COR-L47 (cell line): Measurements from ENCODE around the gene TWF2.

Experiments
- DNase-seq: peaks from one replicate; lab custom pipeline; 2025; lab: John Stamatoyannopoulos, UW

Gene TWF2

GRCh38 chr3:52222319-52223221 is 16.4 kb downstream of the TWF2 start:
- no peak for DNase-seq

DNA sequence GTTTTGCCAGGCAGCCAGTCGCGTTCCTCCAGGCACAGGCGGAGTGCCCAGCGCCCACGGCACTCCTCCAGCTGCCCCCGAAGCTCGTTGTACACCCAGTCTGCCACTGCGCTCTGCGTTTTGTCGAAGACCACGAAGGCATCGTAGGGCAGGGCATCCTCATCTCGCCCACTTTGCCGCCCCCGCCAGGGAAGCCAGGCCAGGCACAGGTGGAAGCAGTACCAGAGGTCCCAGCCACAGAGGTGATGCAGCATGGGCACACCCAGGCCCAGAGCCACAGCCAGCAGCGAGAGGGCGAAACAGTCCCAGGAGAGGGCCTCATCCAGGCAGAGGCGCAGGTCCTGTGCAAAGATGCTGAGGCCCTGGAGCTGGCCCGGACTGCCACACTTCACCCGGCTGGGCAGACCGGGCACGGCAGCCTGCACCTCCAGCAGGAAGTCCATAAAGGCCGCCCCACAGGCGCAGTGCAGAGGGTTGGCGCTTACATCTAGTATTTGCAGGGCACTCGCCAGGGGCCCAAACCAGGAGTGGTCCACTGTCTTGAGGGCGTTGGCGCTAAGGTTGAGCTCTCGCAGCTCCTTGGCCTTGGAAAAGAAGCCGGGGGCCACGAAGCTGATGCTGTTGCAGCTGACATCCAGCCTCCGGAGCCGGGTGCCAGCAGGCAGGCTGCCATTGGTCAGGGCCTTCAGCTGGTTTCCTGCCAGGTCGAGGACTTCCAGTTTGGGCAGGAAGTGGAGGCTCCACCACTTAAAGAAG is 17.2 kb downstream of the TWF2 start:
- DNase-seq, result no peak

DNA sequence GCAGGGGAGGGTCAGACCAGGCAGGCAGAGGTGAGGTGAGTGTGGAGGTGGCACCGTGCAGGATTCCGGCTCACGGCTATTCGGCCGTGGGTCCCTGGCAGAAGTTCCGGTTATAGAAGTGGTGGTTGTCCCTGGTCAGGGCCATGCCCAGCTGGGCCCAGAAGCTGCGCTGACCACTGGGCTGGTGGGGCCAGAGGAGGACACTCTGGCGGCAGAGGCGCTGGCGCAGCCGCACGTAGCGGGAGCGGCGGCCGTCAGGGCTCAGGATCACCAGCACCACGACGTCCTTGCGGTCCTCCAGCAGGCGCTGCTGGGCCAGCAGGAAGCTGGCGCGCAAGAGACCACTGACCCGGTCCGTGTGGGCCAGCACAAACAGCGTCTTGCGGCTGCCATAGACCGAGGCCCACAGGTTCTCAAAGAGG is 17.8 kb downstream of the TWF2 start:
- no peak for DNase-seq

DNA sequence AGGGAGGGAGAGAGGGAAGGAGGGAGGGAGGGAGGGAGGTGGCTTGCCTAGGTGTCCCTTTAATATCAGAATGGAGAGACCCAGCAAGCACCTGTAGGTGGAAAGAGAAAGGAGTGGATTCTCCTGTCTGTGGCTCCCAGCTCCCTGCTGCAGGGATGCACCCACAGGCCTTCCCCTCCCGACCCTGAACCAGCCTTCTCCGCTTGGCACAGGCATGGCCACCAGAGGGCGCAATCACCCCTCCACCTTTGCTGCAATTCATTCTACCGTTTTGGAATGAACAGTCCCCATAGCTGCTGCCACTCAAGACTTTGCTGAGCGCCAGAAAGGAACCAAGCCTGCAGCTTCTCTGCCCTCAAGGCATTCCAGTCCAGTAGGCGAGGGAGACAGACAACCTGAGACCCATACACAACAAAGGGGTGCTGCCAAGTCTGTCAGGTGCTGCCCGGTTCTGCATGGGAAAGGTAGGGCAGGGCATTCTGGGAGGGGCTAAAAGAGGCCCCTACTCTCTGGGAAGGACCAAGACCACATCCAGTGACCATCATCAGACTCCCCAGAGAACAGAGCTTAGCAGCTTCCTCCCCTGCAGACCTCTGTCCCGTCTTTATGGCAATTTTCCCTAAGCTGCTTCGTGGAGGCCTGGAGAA is 18.5 kb downstream of the TWF2 start:
- DNase-seq, result peak; percentile 8

- no peak for DNase-seq
These were observed 19.9 kb downstream of the TWF2 start for GRCh38 chr3:52218937-52219650.

GRCh38 chr3:52218454-52218853 is 20.5 kb downstream of the TWF2 start:
- no peak for DNase-seq

DNA sequence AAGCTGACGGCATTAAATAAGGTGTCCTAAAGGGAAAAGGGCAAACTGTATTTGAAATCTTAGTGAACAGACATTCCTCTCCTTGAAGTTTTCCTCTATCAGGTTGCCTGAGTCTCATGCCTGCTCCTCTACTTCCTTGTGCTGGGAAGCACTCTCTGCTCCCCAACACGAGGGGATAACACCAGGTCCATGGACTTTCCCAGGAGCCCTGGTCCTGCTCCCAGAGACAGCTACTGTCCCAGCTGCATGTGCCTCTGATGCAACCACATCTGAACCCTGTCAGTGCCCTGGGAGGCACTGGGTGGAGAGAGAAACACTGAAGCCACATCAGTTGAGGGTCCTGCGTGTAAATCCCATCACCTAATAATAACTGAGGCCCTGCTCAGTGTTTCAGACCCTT is 20.9 kb downstream of the TWF2 start:
- DNase-seq, result no peak

- no peak for DNase-seq
These were observed 21.6 kb downstream of the TWF2 start for GRCh38 chr3:52217409-52217805.

DNA sequence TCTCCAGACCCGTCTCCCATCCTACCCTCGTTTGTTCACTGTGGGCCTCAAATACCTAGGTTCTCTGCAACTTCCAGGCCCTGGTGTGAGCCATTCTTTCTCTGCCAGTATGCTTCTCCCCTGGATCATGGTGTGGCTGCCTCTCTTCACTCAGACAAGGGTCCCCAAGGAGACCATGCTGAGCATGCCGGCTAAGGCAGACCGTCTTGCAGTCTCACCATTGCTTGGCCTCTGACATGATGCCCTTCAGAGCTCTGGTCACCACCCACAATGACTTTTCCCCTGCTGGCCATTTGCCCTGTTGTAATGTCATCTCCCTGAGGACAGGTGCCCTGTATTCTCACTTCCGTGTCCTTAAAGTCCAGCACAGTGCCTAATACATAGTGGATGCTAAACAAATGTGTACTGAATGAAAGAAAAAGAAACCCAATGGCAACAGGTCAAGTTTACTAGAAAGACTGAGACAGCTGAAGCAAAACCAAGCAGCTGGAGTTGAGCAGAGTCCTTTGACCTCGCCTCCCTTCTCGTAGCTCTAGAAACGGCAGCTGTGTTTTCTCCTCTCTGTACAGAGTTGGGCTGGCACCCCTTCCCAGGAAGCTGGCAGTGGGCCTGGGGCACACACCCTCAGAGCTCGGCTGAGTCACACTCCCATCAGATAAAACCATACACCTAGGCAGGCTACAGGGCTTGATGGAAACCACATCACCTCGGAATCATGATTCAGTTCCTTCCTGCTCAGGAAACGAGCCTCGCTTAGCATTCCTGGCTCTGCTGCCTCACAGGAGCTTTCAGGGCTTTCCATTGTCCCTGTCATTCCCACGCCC is 22.2 kb downstream of the TWF2 start:
- peak; percentile 76 for DNase-seq

DNA sequence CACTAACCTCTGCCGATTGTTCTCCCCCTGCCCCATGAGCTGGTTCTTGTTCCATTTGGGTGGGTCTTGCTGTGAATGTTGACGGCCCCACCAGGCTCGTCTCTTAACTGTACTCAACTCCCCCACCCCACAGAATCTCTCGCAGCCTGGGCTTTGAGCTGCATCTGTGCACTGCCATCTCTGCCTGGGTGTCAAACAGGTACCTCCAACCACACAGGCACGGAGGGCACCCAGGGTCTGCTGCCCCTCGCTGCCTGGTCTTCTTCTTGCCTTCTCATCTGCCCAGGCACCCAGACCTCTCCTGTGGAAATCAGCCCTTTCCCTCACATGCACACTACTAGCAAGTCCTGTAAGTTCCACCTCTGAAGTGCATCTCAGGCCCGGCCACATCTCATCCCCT is 23.6 kb downstream of the TWF2 start:
- DNase-seq, result no peak

- no peak for DNase-seq
These were observed 25.1 kb downstream of the TWF2 start for GRCh38 chr3:52213901-52214300.

- DNase-seq, result no peak
These were observed 26.0 kb downstream of the TWF2 start for GRCh38 chr3:52213005-52213404.

GRCh38 chr3:52211268-52211891 is 27.6 kb downstream of the TWF2 start:
- no peak for DNase-seq

DNA sequence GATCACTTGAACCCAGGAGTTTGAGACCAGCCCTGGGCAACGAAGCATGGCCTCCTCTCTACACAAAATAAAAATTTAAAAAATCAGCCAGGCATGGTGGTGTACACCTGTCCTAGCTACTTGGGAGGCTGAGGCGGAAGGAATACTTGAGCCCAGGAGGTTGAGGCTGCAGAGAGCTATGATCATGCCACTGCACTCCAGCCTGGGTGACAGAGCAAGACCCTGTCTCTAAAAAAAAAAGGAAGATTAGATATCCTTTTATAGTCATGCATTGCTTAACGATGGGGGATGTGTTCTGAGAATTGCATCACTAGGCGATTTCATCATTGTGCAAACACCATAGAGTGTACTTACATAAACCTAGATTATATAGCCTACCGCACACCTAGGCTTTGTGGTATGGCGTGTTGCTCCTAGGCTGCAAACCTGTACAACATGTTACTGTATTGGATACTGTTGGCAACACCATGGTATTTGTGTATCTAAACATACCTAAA is 28.4 kb downstream of the TWF2 start:
- no peak for DNase-seq

GRCh38 chr3:52210037-52210436 is 28.9 kb downstream of the TWF2 start:
- no peak for DNase-seq

DNA sequence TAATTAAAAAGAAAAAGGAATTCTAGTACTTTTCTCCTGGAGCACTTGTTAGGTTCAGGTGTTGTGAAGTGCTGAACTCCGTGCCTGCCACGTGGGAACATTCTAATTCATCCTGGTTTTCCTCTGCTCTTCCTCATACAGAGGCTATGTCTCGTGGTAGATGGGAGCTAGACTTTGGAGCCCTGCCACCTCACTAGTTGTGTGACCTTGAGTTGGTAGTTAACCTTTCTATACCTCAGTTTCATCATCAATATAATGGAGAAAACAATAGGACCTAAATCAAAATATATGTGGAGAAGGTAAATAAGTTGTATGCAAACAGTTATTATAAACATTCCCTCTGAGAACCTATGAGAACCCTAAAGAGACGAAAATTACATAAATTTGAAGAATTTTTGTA is 30.4 kb downstream of the TWF2 start:
- DNase-seq, result no peak

GRCh38 chr3:52205727-52206372 is 33.1 kb downstream of the TWF2 start:
- no peak for DNase-seq

DNA sequence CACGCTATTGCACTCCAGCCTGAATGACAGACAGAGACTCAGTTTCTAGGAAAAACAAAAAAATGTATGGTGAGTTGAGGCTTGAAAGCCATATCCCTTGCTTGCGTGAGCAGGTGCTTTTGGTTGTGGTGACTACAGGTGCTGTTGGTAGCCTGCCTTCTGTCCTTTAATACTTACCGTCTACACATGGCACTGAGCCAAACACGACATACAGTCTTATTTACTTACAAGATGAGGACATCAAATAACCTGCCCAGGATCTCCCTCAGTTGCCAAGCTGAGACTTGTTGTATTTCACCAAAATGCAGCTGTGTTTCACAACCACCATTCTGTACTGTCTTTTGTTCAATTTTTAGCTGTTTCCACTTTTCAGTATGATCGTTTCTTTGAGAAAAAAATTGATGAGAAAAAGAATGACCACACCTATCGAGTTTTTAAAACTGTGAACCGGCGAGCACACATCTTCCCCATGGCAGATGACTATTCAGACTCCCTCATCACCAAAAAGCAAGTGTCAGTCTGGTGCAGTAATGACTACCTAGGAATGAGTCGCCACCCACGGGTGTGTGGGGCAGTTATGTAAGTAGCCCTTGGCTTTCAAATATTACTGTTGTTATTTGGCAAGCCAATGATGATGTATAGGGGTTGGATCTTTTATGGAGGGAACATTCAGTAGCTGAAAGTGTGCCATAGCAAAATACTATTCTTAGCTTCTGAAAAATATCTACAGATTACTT is 34.5 kb downstream of the TWF2 start:
- peak; percentile 73 for DNase-seq

DNA sequence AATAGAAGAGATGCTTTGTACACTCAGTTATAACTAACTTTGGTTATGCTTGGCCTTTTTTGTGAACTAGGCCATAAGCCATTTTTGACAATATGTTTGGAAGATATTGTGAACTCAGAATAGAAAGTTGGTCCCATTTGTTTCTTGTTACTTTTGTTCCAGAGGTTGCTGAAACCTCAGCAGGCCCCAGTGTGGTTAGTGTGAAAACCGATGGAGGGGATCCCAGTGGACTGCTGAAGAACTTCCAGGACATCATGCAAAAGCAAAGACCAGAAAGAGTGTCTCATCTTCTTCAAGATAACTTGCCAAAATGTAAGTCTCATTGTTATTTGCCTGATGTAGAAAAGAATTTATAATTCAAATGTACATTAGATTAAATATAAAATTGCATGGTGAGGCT is 35.3 kb downstream of the TWF2 start:
- no peak for DNase-seq
